SU-DHL-6 (cell line): ENCODE results near the gene CRAT.

Source experiments
- CTCF ChIP-seq: fragments of 200-600 bp; sonication (generic); IDR thresholded peaks from one replicate; pipeline ENCODE4 v1.5.1; 2017; ENCODE audit warnings: antibody characterized with exemption, mild to moderate bottlenecking, low read length, moderate library complexity; ENCODE audit not compliant: insufficient read depth, poor library complexity, severe bottlenecking
- EZH2phosphoT487 ChIP-seq: fragments of 200-600 bp; sonication (generic), shearing (Covaris generic); conservative IDR thresholded peaks from 2 replicates; pipeline ENCODE4 v1.6.1; 2018; ENCODE audit warnings: mild to moderate bottlenecking, antibody characterized with exemption, low read length, moderate library complexity, mixed read lengths

- no peak for TF ChIP-seq CTCF
- TF ChIP-seq EZH2phosphoT487: no peak
These were observed 2.3 kb downstream of the CRAT start for GRCh38 chr9:129108083-129108804.
